ENCODE results near the gene SLAMF1. TPM values are rescaled to one million over a fixed set of nuclear protein-coding genes. Genes with fewer than 3 reads are reported as not detected.

SLAMF1 gene, protein sequence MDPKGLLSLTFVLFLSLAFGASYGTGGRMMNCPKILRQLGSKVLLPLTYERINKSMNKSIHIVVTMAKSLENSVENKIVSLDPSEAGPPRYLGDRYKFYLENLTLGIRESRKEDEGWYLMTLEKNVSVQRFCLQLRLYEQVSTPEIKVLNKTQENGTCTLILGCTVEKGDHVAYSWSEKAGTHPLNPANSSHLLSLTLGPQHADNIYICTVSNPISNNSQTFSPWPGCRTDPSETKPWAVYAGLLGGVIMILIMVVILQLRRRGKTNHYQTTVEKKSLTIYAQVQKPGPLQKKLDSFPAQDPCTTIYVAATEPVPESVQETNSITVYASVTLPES
- total RNA-seq, result not detected in 2 replicates

DNA sequence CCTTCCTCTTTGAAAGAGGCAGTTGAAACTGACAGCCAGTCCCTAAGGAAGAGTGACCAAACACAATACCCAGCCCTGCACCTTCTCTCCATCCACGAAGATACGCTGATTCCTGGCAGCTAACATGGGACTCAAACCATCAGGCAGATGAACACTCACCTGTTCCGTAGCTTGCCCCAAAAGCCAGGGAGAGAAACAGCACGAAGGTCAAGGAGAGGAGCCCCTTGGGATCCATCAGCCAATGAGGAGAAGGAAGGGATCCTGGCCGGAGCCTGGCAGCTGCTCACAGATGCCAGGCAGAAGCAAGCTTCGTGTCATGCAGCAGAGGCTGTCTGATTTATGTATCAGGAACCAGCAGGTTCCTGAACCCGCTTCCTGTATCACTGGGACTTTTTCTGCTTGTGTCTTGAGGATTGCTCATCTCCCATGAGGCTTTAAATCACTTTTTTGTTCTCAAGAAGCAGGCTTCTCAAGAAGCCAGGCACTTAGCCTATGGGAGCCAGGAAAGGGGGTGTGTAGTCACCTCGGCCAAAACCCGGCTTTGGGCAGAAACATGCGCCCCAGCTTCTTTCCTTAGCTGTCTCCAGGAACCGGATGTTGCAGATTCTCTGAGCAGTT is at the start of gene SLAMF1:
Gene SLAMF1, minus strand, starts transcription at position 334 of the 618 bp plus-strand sequence. Its CDS starts 99 bp downstream, at position 235.

DNA sequence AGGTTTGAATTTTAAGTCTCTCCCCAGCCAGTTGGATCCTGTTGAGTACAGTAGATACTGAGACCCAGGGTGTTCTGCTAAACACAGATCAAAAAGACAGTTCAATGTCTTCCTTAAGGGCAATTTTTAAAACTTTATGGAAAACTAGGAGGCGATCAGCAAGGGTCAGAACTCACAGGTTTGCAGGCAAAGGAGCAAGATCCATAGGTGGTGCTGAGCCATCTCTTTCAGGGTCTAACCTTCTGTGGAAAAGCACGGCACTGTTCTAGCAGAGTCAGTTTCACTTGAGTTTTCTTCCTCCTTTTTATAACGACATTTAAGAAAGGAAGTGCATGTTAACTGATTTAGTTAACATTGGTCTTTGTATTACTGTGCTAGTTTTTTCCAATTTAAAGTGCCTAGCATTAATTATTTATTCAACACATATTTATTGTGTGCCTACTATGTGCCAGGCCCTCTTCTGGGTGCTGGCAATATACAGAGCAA is 67.6 kb downstream of the SLAMF1 start, which contains the start of gene CD84:
Gene CD84, minus strand, starts transcription at position 281 of the 486 bp plus-strand sequence. Its CDS starts 59 bp downstream, at position 222.

Other genes starting within 250 kb of the SLAMF1 start
- gene VANGL2, start 246.5 kb downstream of the SLAMF1 start, total RNA-seq, result not detected in 2 replicates
- not detected in 2 replicates for gene SLAMF6, start 123.8 kb downstream of the SLAMF1 start, total RNA-seq
- not detected in 2 replicates for gene CD84, start 67.5 kb downstream of the SLAMF1 start, total RNA-seq
- not detected in 2 replicates for gene CD48, start 64.8 kb upstream of the SLAMF1 start, total RNA-seq
- gene SLAMF7, start 92.2 kb upstream of the SLAMF1 start, total RNA-seq, result not detected in 2 replicates
- gene LY9, start 149.1 kb upstream of the SLAMF1 start, total RNA-seq, result not detected in 2 replicates
- gene CD244, start 215.8 kb upstream of the SLAMF1 start, total RNA-seq, result not detected in 2 replicates
- gene ITLN1, start 238.1 kb upstream of the SLAMF1 start, total RNA-seq, result not detected in 2 replicates